Endothelial cell of umbilical vein (primary cell): ENCODE measurements around the gene STX5. TPM values are rescaled to one million over a fixed set of nuclear protein-coding genes. Genes with fewer than 3 reads are reported as not detected.
A peak's percentile ranks its signal among the peaks of the same experiment; 100 is the strongest.

Source experiments
- BruUV-seq: library from RNA; stranded (reverse); fragments of 400-500 nt; replicated peaks from 2 replicates; lab custom pipeline; 2021; lab: Mats Ljungman, UMichigan
- CTCF ChIA-PET: fragments of 300-600, 350-600 bp; sonication (Branson Sonifier 250); formaldehyde crosslinking; loops from one replicate; lab custom pipeline; 2021; ENCODE audit warnings: antibody characterized with exemption, inconsistent platforms; lab: Charles Lee
- POLR2A ChIA-PET: fragments of 300-600, 350-600 bp; sonication (Branson Sonifier 250); formaldehyde crosslinking; loops from one replicate; lab custom pipeline; 2021; ENCODE audit warnings: antibody characterized with exemption, inconsistent platforms; lab: Charles Lee
- DNase-seq: peaks from one replicate; pipeline ENCODE4 v3.0.0-alpha.2; 2011; ENCODE audit warnings: low read depth, low spot score
- FAIRE-seq: peaks from 2 replicates; lab custom pipeline; 2011; peaks lifted over from hg19 to GRCh38; lab: Jason Lieb, UNC
- H2AFZ ChIP-seq: 2 replicates; pipeline ENCODE4 v1.6.0; 2012; ENCODE audit warnings: low read depth, low read length, control low read depth, inconsistent platforms
- H3K27ac ChIP-seq: 2 replicates; pipeline ENCODE4 v1.5.1; 2011; ENCODE audit warnings: low read depth, mild to moderate bottlenecking, control low read depth, low read length, moderate library complexity; ENCODE audit not compliant: insufficient read depth
- H3K27me3 ChIP-seq, 2 experiments: 2 replicates each; pipeline versions ENCODE4 v1.6.0 to v1.6.1; 2011; ENCODE audit warnings: low read length in 2 of 2, mixed read lengths in 1 of 2; ENCODE audit not compliant: control insufficient read depth in 2 of 2, insufficient read depth in 2 of 2
- H3K36me3 ChIP-seq, 2 experiments: 2 replicates in 1 of 2; 3 replicates in 1 of 2; pipeline ENCODE4 v1.5.1; 2011; ENCODE audit warnings: low read length in 2 of 2, mild to moderate bottlenecking in 1 of 2, moderate library complexity in 1 of 2; ENCODE audit not compliant: control insufficient read depth in 2 of 2, insufficient read depth in 2 of 2; ENCODE audit errors: extremely low read depth in 1 of 2
- H3K4me1 ChIP-seq: 3 replicates; pipeline ENCODE4 v1.5.1; 2011; ENCODE audit warnings: mild to moderate bottlenecking, low read length; ENCODE audit not compliant: control insufficient read depth, insufficient read depth; ENCODE audit errors: extremely low read depth
- H3K4me2 ChIP-seq: 2 replicates; pipeline ENCODE4 v1.6.1; 2011; ENCODE audit warnings: low read length, control low read depth, mixed read lengths; ENCODE audit not compliant: insufficient read depth
- H3K4me3 ChIP-seq, 3 experiments: fragments of 200-600 bp in 1 of 3; sonication (generic), shearing (Covaris generic) in 1 of 3; replicated peaks in 1 of 3; 2 replicates each; pipeline ENCODE4 v1.5.1; 2011 to 2016; ENCODE audit warnings: control low read depth in 3 of 3, low read length in 3 of 3, mild to moderate bottlenecking in 2 of 3, inconsistent platforms in 1 of 3, low read depth in 1 of 3, moderate library complexity in 1 of 3; ENCODE audit not compliant: insufficient read depth in 1 of 3
- H3K79me2 ChIP-seq: 2 replicates; pipeline ENCODE4 v1.6.0; 2012; ENCODE audit warnings: low read length, inconsistent platforms; ENCODE audit not compliant: control insufficient read depth, insufficient read depth
- H3K9ac ChIP-seq: replicated peaks from 2 replicates; pipeline ENCODE3; 2011; ENCODE audit warnings: low read length, control low read depth; ENCODE audit not compliant: insufficient read depth; ENCODE audit errors: extremely low read depth
- H3K9me1 ChIP-seq: replicated peaks from 3 replicates; pipeline ENCODE4 v1.6.0; 2011; ENCODE audit warnings: mild to moderate bottlenecking, low read length; ENCODE audit not compliant: control insufficient read depth, insufficient read depth; ENCODE audit errors: extremely low read depth
- H3K9me3 ChIP-seq: replicated peaks from 2 replicates; pipeline ENCODE4 v1.5.1; 2012; ENCODE audit warnings: low read length, inconsistent platforms; ENCODE audit not compliant: control insufficient read depth, insufficient read depth
- H4K20me1 ChIP-seq: replicated peaks from 2 replicates; pipeline ENCODE3; 2011; ENCODE audit warnings: mild to moderate bottlenecking, low read length; ENCODE audit not compliant: control insufficient read depth, insufficient read depth; ENCODE audit errors: extremely low read depth
- CTCF ChIP-seq, 2 donors: IDR thresholded peaks; 1 replicate in 1 of 2; 2 replicates in 1 of 2; pipeline ENCODE4 v1.5.1; 2011; ENCODE audit warnings: low read length in 2 of 2, mild to moderate bottlenecking in 2 of 2, moderate library complexity in 2 of 2, control low read depth in 1 of 2, inconsistent platforms in 1 of 2, low read depth in 1 of 2; ENCODE audit not compliant: insufficient read depth in 1 of 2; ENCODE audit errors: extremely low read depth in 1 of 2
- EZH2 ChIP-seq: IDR thresholded peaks from 2 replicates; pipeline ENCODE4 v1.6.1; 2012; ENCODE audit warnings: borderline replicate concordance, low read depth, mild to moderate bottlenecking, moderate library complexity, low read length, inconsistent platforms; ENCODE audit not compliant: severe bottlenecking
- FOS ChIP-seq: IDR thresholded peaks from 2 replicates; pipeline ENCODE4 v1.6.1; 2011; ENCODE audit warnings: mild to moderate bottlenecking, low read length, moderate library complexity, borderline replicate concordance; ENCODE audit not compliant: insufficient read depth
- GATA2 ChIP-seq: IDR thresholded peaks from 2 replicates; pipeline ENCODE4 v1.7.0; 2011; ENCODE audit warnings: low read depth, mild to moderate bottlenecking, moderate library complexity, mixed read lengths, low read length; ENCODE audit not compliant: insufficient read length, insufficient read depth
- JUN ChIP-seq: IDR thresholded peaks from 2 replicates; pipeline ENCODE4 v1.6.1; 2011; ENCODE audit warnings: borderline replicate concordance, low read depth; ENCODE audit not compliant: insufficient read length, insufficient read depth
- MAX ChIP-seq: IDR thresholded peaks from 2 replicates; pipeline ENCODE4 v1.6.1; 2011; ENCODE audit not compliant: insufficient read depth, insufficient read length
- MYC ChIP-seq: IDR thresholded peaks from one replicate; pipeline ENCODE4 v1.6.1; 2011; ENCODE audit warnings: mild to moderate bottlenecking, low read depth, low read length
- POLR2A ChIP-seq: IDR thresholded peaks from 2 replicates; pipeline ENCODE4 v1.6.1; 2012; ENCODE audit warnings: low read depth, mild to moderate bottlenecking, control low read depth, low read length
- POLR2AphosphoS5 ChIP-seq: IDR thresholded peaks from 2 replicates; pipeline ENCODE4 v1.6.1; 2012; ENCODE audit warnings: low read depth, mild to moderate bottlenecking, control low read depth, low read length, moderate library complexity; ENCODE audit not compliant: insufficient read depth
- dilution Hi-C: fragments of 300-500 bp; cut with MboI; formaldehyde crosslinking; loops from one replicate; pipeline ENCODE4 v1.15.0; 2019; ENCODE audit warnings: low sequenced_read_pairs; ENCODE audit not compliant: extremely low pct_ligation_motif_present
- intact Hi-C: fragments of 100-400 bp; cut with micrococcal nuclease; formaldehyde crosslinking; loops from one replicate; pipeline ENCODE4 v1.10.0; 2022
- polyA plus RNA-seq, 4 experiments: library from polyadenylated mRNA; depleted of rRNA in 3 of 4; stranded (reverse) in 3 of 4; unstranded in 1 of 4; fragments of >200 nt; gene quantifications; 2 replicates each; pipeline versions ENCODE4 v1.2.1 to v1.2.3, GENCODE V29; 2011 to 2012; ENCODE audit warnings: missing spikeins in 1 of 4
- total RNA-seq: library from RNA; stranded (reverse); gene quantifications from 2 replicates; pipeline ENCODE4 v1.2.3, GENCODE V29; 2021

STX5 gene
- total and polyA plus RNA-seq, 2 donors (not counting 3 experiments of a cell fraction or from before 2014, with no cell fraction given), result 41.3 to 46.4 TPM

- TF ChIP-seq FOS (no peak), GATA2 (no peak), JUN (no peak), POLR2A (peak; percentile 99), EZH2 (no peak), MYC (no peak), POLR2AphosphoS5 (peak; percentile 99), MAX (no peak), CTCF (IDR thresholded peaks at IDR 0.05; ENCODE audit: extremely low read depth in 1 of 2, insufficient read depth in 1 of 2, low read depth in 1 of 2, low read length in 2 of 2) (peak; percentile 63 to 89)
- dilution Hi-C loops (no loop called here), intact Hi-C loops (loop anchor here (1.0 to 5.0 kb wide), 6 partner anchors 26 to 484 kb away; partner anchors contain the start of genes HNRNPUL2, TAF6L, TMEM179B and TTC9C)
- Histone ChIP-seq H3K27ac (peak within 1 kb of the TSS; percentile 100), H3K9ac (peak within 1 kb of the TSS; percentile 100), H3K79me2 (peaks cover 51% of the 10 kb centered on the region), H3K4me2 (peak within 1 kb of the TSS; percentile 94), H3K27me3 (no peaks in the 10 kb centered on the region), H3K4me3 (peak within 1 kb of the TSS; percentile 75 to 100 (median 95)), H3K36me3 (peaks cover 20 to 26% of the 10 kb centered on the region in 2 experiments), H2AFZ (peak within 1 kb of the TSS; percentile 39), H3K9me3 (no peaks in the 10 kb centered on the region), H3K9me1 (no peaks in the 10 kb centered on the region), H4K20me1 (peaks cover 5% of the 10 kb centered on the region), H3K4me1 (peaks cover 45% of the 10 kb centered on the region)
- peak; percentile 91 for FAIRE-seq
- DNase-seq, result peak; percentile 91
- ChIA-PET POLR2A (interaction anchor here (0.7 to 2.3 kb wide), 15 partner anchors 9 to 153 kb away, joined by 3 to 25 read pairs (median 6); partner anchors contain the start of genes HNRNPUL2, TAF6L and TMEM179B), CTCF (interaction anchor here (0.6 to 1.7 kb wide), 20 partner anchors 9 to 289 kb away, joined by 3 to 36 read pairs (median 3); partner anchors contain the start of genes HNRNPUL2, STX5, TMEM179B and TTC9C)
- TSS peak; percentile 68 for BruUV-seq
Measured at GRCh38 chr11:62880803-62881578, 49.1 kb upstream of the STX5 start, which contains the start of gene SLC3A2. Gene SLC3A2, plus strand, starts transcription at chr11:62880896. Its CDS starts 128 bp downstream, at chr11:62881024.
